LNCaP clone FGC (cell line): ENCODE data around the gene S1PR1.
"Not testable (repeated sequence)": the region's sequence is repeated elsewhere in the genome, so short reads cannot be mapped to it uniquely, and the experiment has no call there.

ENCODE experiments used
- DNase-seq: peaks from one replicate; pipeline ENCODE4 v3.0.0-alpha.2; 2011; ENCODE audit warnings: low read depth
- H3K4me3 ChIP-seq: 2 replicates; pipeline ENCODE4 v1.5.1; 2011; ENCODE audit warnings: mild to moderate bottlenecking, low read depth, low read length, control low read depth
- CTCF ChIP-seq: IDR thresholded peaks from 2 replicates; pipeline ENCODE4 v1.5.1; 2012; ENCODE audit warnings: mild to moderate bottlenecking; ENCODE audit not compliant: control insufficient read depth, insufficient read depth; ENCODE audit errors: extremely low read depth

Gene S1PR1

GRCh38 chr1:101221945-101222429 lies 14.8 kb upstream of the S1PR1 start:
- no peak for DNase-seq
- no peak overlapping the region for H3K4me3 ChIP-seq
- TF ChIP-seq CTCF, result no peak

GRCh38 chr1:101227837-101228236 lies 9.0 kb upstream of the S1PR1 start:
- DNase-seq, result no peak
- no peak for TF ChIP-seq CTCF
- no peak overlapping the region for H3K4me3 ChIP-seq

- no peak for TF ChIP-seq CTCF
- DNase-seq, result no peak
- H3K4me3 ChIP-seq, result no peak overlapping the region
These were observed 8.2 kb upstream of the S1PR1 start for GRCh38 chr1:101228424-101229134.

- not testable (repeated sequence) for H3K4me3 ChIP-seq, DNase-seq
These were observed 4.6 kb upstream of the S1PR1 start for GRCh38 chr1:101232182-101232581.

GRCh38 chr1:101233495-101233894 lies 3.3 kb upstream of the S1PR1 start:
- no peak for DNase-seq
- TF ChIP-seq CTCF, result no peak
- H3K4me3 ChIP-seq, result no peak overlapping the region

- no peak for DNase-seq
- no peak overlapping the region for H3K4me3 ChIP-seq
- TF ChIP-seq CTCF, result no peak
These were observed 1.6 kb upstream of the S1PR1 start for GRCh38 chr1:101235216-101235695.

- TF ChIP-seq CTCF, result no peak
- H3K4me3 ChIP-seq, result peak overlapping the region; percentile 10; the same call in 1 of the 2 replicates
- DNase-seq, result no peak
These were observed 913 bp upstream of the S1PR1 start for GRCh38 chr1:101235696-101236515.
